Panc1 (cell line): ENCODE results near the gene NCAPG2. TPM values are rescaled to one million over a fixed set of nuclear protein-coding genes. Genes with fewer than 3 reads are reported as not detected.
A peak's percentile ranks its signal among the peaks of the same experiment; 100 is the strongest.

Experiments
- ATAC-seq: fragments of 200-7000 bp; cut with Tn5 transposase; 2 replicates; pipeline ENCODE4 v1.9.1; 2020; ENCODE audit warnings: mild to moderate bottlenecking, moderate library complexity
- BruUV-seq: library from RNA; stranded (reverse); fragments of 400-500 nt; replicated peaks from 2 replicates; lab custom pipeline; 2021; lab: Mats Ljungman, UMichigan
- CTCF ChIA-PET: fragments of 300-600 bp; sonication (Branson Sonifier 250); formaldehyde crosslinking; loops from one replicate; lab custom pipeline; 2022; ENCODE audit warnings: antibody characterized with exemption; lab: Charles Lee
- POLR2A ChIA-PET: fragments of 300-600 bp; sonication (Branson Sonifier 250); formaldehyde crosslinking; loops from one replicate; lab custom pipeline; 2022; ENCODE audit warnings: antibody characterized with exemption; lab: Charles Lee
- DNase-seq: peaks from one replicate; pipeline ENCODE4 v3.0.0-alpha.2; 2010; ENCODE audit warnings: low read depth, low spot score
- H3K27ac ChIP-seq: 2 replicates; pipeline ENCODE4 v1.5.1; 2011; ENCODE audit warnings: mild to moderate bottlenecking, low read length, inconsistent platforms
- H3K27me3 ChIP-seq: fragments of 200-500 bp; sonication (Bioruptor generic); 2 replicates; pipeline ENCODE4 v1.6.0; 2014; ENCODE audit warnings: low read length, inconsistent platforms; ENCODE audit not compliant: control insufficient read depth, insufficient read depth
- H3K36me3 ChIP-seq: fragments of 200-500 bp; sonication (Bioruptor generic); 2 replicates; pipeline ENCODE4 v1.5.1; 2014; ENCODE audit warnings: inconsistent platforms, mild to moderate bottlenecking, low read length, moderate library complexity; ENCODE audit not compliant: control insufficient read depth, insufficient read depth
- H3K4me1 ChIP-seq: 2 replicates; pipeline ENCODE4 v1.5.1; 2011; ENCODE audit warnings: inconsistent platforms, mild to moderate bottlenecking, low read length, moderate library complexity; ENCODE audit not compliant: control insufficient read depth, insufficient read depth
- H3K4me3 ChIP-seq, 2 experiments: 2 replicates each; pipeline ENCODE4 v1.5.1; 2011 to 2012; ENCODE audit warnings: low read depth in 2 of 2, low read length in 2 of 2, mild to moderate bottlenecking in 2 of 2, inconsistent platforms in 1 of 2, moderate library complexity in 1 of 2
- H3K9me3 ChIP-seq: fragments of 200-500 bp; sonication (Bioruptor generic); 2 replicates; pipeline ENCODE4 v1.5.1; 2014; ENCODE audit warnings: low read depth, mild to moderate bottlenecking, inconsistent platforms, low read length, moderate library complexity; ENCODE audit not compliant: control insufficient read depth, insufficient read depth
- POLR2AphosphoS5 ChIP-seq: IDR thresholded peaks from 2 replicates; pipeline ENCODE4 v1.6.1; 2012; ENCODE audit warnings: mild to moderate bottlenecking, low read depth, low read length, moderate library complexity
- SIN3A ChIP-seq: IDR thresholded peaks from 2 replicates; pipeline ENCODE4 v1.6.1; 2012; ENCODE audit warnings: low read depth, mild to moderate bottlenecking, low read length, moderate library complexity, borderline replicate concordance; ENCODE audit not compliant: insufficient read depth
- TCF7L2 ChIP-seq: IDR thresholded peaks from 2 replicates; pipeline ENCODE4 v1.6.1; 2011; ENCODE audit warnings: mild to moderate bottlenecking, low read depth, low read length, inconsistent platforms
- in situ Hi-C: cut with HindIII; loops from 2 replicates; pipeline ENCODE4 v1.10.0; 2016; ENCODE audit warnings: low sequenced_read_pairs, low pct_unique_long_range_greater_than_20kb
- intact Hi-C: fragments of 100-400 bp; cut with micrococcal nuclease; formaldehyde crosslinking; loops from one replicate; pipeline ENCODE4 v1.10.0; 2022; ENCODE audit not compliant: unreplicated experiment
- total RNA-seq: library from RNA; stranded (reverse); gene quantifications from one replicate; pipeline ENCODE4 v1.2.1, GENCODE V29; 2021; ENCODE audit not compliant: unreplicated experiment
- TF ChIP-seq, protein P1 (sequence below): fragments of 450-650 bp; IDR thresholded peaks from 2 replicates; pipeline ENCODE4 v1.5.1; 2017; ENCODE audit warnings: mild to moderate bottlenecking
- TF ChIP-seq, protein P2 (sequence below), 2 experiments: IDR thresholded peaks; 2 replicates each; pipeline ENCODE4 v1.6.1; 2011 to 2012; ENCODE audit warnings: low read depth in 2 of 2, control low read depth in 1 of 2, low read length in 1 of 2, mild to moderate bottlenecking in 1 of 2, moderate library complexity in 1 of 2; ENCODE audit not compliant: insufficient read depth in 1 of 2

NCAPG2 gene
- total RNA-seq, 1 experiment from 2014 or later: 81.4 TPM

DNA sequence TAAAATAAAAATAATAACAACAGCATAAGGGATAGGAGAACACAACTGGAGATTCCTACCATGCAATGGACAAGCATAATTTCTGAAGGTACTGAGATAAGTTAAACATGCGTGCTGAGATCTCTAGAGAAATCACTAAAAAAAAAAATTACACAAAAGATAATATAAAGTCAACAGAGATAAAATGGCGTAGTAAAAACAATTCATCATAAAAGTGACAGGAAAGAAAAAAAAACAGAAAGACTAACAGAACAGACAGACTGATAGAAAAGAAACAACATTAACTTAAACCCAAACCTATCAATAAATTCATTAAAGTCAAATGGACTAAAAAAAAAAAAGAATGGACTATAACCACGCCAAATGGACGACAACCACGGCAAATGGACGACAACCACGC is 56.4 kb downstream of the NCAPG2 start:
- ChIA-PET POLR2A (no interaction called here), CTCF (no interaction called here)
- no peak overlapping the region for H3K4me3 ChIP-seq
- in situ Hi-C loops (no loop called here), intact Hi-C loops (no loop called here)
- BruUV-seq: no TSS peak
- no peaks in the 10 kb centered on the region for H3K4me1 ChIP-seq
- H3K36me3 ChIP-seq: peaks cover 20% of the 10 kb centered on the region; the same call in 1 of the 2 replicates
- no peaks in the 10 kb centered on the region for H3K9me3 ChIP-seq
- no peak for TF ChIP-seq TCF7L2
- no peak for TF ChIP-seq SIN3A
- no peak for TF ChIP-seq POLR2AphosphoS5
- TF ChIP-seq, protein P1, sequence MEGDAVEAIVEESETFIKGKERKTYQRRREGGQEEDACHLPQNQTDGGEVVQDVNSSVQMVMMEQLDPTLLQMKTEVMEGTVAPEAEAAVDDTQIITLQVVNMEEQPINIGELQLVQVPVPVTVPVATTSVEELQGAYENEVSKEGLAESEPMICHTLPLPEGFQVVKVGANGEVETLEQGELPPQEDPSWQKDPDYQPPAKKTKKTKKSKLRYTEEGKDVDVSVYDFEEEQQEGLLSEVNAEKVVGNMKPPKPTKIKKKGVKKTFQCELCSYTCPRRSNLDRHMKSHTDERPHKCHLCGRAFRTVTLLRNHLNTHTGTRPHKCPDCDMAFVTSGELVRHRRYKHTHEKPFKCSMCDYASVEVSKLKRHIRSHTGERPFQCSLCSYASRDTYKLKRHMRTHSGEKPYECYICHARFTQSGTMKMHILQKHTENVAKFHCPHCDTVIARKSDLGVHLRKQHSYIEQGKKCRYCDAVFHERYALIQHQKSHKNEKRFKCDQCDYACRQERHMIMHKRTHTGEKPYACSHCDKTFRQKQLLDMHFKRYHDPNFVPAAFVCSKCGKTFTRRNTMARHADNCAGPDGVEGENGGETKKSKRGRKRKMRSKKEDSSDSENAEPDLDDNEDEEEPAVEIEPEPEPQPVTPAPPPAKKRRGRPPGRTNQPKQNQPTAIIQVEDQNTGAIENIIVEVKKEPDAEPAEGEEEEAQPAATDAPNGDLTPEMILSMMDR: no peak
- TF ChIP-seq, protein P2, sequence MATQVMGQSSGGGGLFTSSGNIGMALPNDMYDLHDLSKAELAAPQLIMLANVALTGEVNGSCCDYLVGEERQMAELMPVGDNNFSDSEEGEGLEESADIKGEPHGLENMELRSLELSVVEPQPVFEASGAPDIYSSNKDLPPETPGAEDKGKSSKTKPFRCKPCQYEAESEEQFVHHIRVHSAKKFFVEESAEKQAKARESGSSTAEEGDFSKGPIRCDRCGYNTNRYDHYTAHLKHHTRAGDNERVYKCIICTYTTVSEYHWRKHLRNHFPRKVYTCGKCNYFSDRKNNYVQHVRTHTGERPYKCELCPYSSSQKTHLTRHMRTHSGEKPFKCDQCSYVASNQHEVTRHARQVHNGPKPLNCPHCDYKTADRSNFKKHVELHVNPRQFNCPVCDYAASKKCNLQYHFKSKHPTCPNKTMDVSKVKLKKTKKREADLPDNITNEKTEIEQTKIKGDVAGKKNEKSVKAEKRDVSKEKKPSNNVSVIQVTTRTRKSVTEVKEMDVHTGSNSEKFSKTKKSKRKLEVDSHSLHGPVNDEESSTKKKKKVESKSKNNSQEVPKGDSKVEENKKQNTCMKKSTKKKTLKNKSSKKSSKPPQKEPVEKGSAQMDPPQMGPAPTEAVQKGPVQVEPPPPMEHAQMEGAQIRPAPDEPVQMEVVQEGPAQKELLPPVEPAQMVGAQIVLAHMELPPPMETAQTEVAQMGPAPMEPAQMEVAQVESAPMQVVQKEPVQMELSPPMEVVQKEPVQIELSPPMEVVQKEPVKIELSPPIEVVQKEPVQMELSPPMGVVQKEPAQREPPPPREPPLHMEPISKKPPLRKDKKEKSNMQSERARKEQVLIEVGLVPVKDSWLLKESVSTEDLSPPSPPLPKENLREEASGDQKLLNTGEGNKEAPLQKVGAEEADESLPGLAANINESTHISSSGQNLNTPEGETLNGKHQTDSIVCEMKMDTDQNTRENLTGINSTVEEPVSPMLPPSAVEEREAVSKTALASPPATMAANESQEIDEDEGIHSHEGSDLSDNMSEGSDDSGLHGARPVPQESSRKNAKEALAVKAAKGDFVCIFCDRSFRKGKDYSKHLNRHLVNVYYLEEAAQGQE (IDR thresholded peaks at IDR 0.05; ENCODE audit: insufficient read depth in 1 of 2, low read depth in 2 of 2, low read length in 1 of 2): no peak
- no peak overlapping the region for H3K27ac ChIP-seq
- ATAC-seq: no peak
- no peak for DNase-seq
- H3K27me3 ChIP-seq: no peaks in the 10 kb centered on the region

DNA sequence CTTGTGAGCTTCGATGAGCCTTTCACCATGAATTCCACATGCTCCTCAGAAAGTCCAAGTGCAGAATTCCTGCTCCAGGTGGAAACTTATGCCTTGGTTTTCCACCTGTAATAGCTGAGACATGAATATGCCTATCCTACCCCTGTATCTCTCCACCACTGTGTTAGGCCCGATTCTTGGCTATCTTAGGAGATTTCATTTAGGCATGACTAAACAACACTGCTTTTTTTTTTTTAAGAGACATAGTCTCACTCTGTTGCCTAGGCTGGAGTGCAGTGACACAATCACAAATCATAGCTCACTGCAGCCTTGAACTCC is 57.2 kb downstream of the NCAPG2 start:
- no TSS peak for BruUV-seq
- no peak overlapping the region for H3K27ac ChIP-seq
- ATAC-seq (no peak), DNase-seq (no peak)
- TF ChIP-seq TCF7L2 (no peak), SIN3A (no peak)
- TF ChIP-seq, protein P2 (IDR thresholded peaks at IDR 0.05; ENCODE audit: insufficient read depth in 1 of 2, low read depth in 2 of 2, low read length in 1 of 2): no peak
- TF ChIP-seq, protein P1: peak; percentile 50
- H3K27me3 ChIP-seq: no peaks in the 10 kb centered on the region
- H3K4me1 ChIP-seq: no peaks in the 10 kb centered on the region
- ChIA-PET POLR2A (no interaction called here), CTCF (no interaction called here)
- intact Hi-C loops: no loop called here
- in situ Hi-C loops: no loop called here
- H3K4me3 ChIP-seq: no peak overlapping the region
- H3K9me3 ChIP-seq: no peaks in the 10 kb centered on the region
- peaks cover 15% of the 10 kb centered on the region; the same call in 1 of the 2 replicates for H3K36me3 ChIP-seq
